Hepatocyte (in vitro differentiated cells): ENCODE measurements around the gene NFILZ. TPM values are rescaled to one million over a fixed set of nuclear protein-coding genes. Genes with fewer than 3 reads are reported as not detected.

Source experiments
- DNase-seq: peaks from one replicate; pipeline ENCODE4 v3.0.0-alpha.2; 2016; ENCODE audit warnings: low spot score
- H2AFZ ChIP-seq: fragments of 200-600 bp; sonication (generic); 2 replicates; pipeline ENCODE4 v1.6.0; 2016; ENCODE audit warnings: antibody characterized with exemption, mild to moderate bottlenecking
- H3K27ac ChIP-seq: fragments of 200-600 bp; sonication (generic); 2 replicates; pipeline ENCODE4 v1.5.1; 2016; ENCODE audit warnings: mild to moderate bottlenecking
- H3K27me3 ChIP-seq: fragments of 200-600 bp; sonication (generic); 2 replicates; pipeline ENCODE4 v1.6.1; 2016
- H3K36me3 ChIP-seq: fragments of 200-600 bp; sonication (generic); replicated peaks from 2 replicates; pipeline ENCODE4 v1.5.1; 2016; ENCODE audit warnings: low read depth; ENCODE audit not compliant: insufficient read depth
- H3K4me1 ChIP-seq: fragments of 200-600 bp; sonication (generic); 2 replicates; pipeline ENCODE4 v1.5.1; 2016; ENCODE audit warnings: mild to moderate bottlenecking, moderate library complexity; ENCODE audit not compliant: insufficient read depth
- H3K4me2 ChIP-seq: fragments of 200-600 bp; sonication (generic); 2 replicates; pipeline ENCODE4 v1.6.0; 2016
- H3K4me3 ChIP-seq: fragments of 200-600 bp; sonication (generic); 2 replicates; pipeline ENCODE4 v1.5.1; 2016; ENCODE audit warnings: mild to moderate bottlenecking
- H3K79me2 ChIP-seq: fragments of 200-600 bp; sonication (generic); 2 replicates; pipeline ENCODE4 v1.6.0; 2017; ENCODE audit warnings: mild to moderate bottlenecking
- H3K9me2 ChIP-seq: fragments of 200-600 bp; sonication (generic); replicated peaks from 2 replicates; pipeline ENCODE4 v1.6.0; 2017; ENCODE audit warnings: mild to moderate bottlenecking; ENCODE audit not compliant: insufficient read depth
- H3K9me3 ChIP-seq: fragments of 200-600 bp; sonication (generic); 2 replicates; pipeline ENCODE4 v1.5.1; 2016; ENCODE audit warnings: low read depth, mild to moderate bottlenecking
- H4K20me1 ChIP-seq: fragments of 200-600 bp; sonication (generic); 2 replicates; pipeline ENCODE4 v1.6.0; 2016; ENCODE audit warnings: mild to moderate bottlenecking; ENCODE audit not compliant: insufficient read depth, poor library complexity, severe bottlenecking
- CTCF ChIP-seq: fragments of 200-600 bp; sonication (generic); IDR thresholded peaks from 2 replicates; pipeline ENCODE4 v1.5.1; 2016; ENCODE audit warnings: antibody characterized with exemption, mild to moderate bottlenecking; ENCODE audit not compliant: poor library complexity
- EZH2 ChIP-seq: fragments of 200-600 bp; sonication (generic); IDR thresholded peaks from 2 replicates; pipeline ENCODE4 v1.6.1; 2016; ENCODE audit warnings: antibody characterized with exemption, mild to moderate bottlenecking, borderline replicate concordance
- EZH2phosphoT487 ChIP-seq: fragments of 200-600 bp; sonication (generic); IDR thresholded peaks from one replicate; pipeline ENCODE4 v1.6.1; 2018; ENCODE audit warnings: antibody characterized with exemption, mild to moderate bottlenecking, low read depth, moderate library complexity; ENCODE audit not compliant: unreplicated experiment, severe bottlenecking
- WGBS: methylation state at CpG from one replicate; pipeline ENCODE4 v1.1.6; 2016; ENCODE audit warnings: low lambda C conversion rate; ENCODE audit errors: missing lambda C conversion rate; 5-methylcytosine and 5-hydroxymethylcytosine counted together
- polyA plus RNA-seq: library from polyadenylated mRNA; unstranded; fragments of >200 nt; fragmentation: Nextera tagmentation; extraction: Ambion mirVana; gene quantifications from 2 replicates; pipeline ENCODE4 v1.2.1, GENCODE V29; 2016
- total RNA-seq: library from RNA; depleted of rRNA; stranded (reverse); fragments of >200 nt; gene quantifications from 2 replicates; pipeline ENCODE4 v1.2.3, GENCODE V29; 2014

The NFILZ gene
- total and polyA plus RNA-seq, 2 experiments from 2014 or later: not detected

GRCh38 chr19:8592231-8593009, 38.0 kb upstream of the NFILZ start:
- Histone ChIP-seq H3K36me3 (no peaks in the 10 kb centered on the region), H2AFZ (peak overlapping the region; percentile 12), H3K27me3 (no peaks in the 10 kb centered on the region), H3K4me3 (peak overlapping the region; percentile 20), H3K4me2 (peak overlapping the region; percentile 86), H3K9me3 (no peaks in the 10 kb centered on the region), H3K27ac (no peak overlapping the region), H3K79me2 (no peaks in the 10 kb centered on the region), H3K9me2 (no peaks in the 10 kb centered on the region), H3K4me1 (peaks cover 3% of the 10 kb centered on the region), H4K20me1 (no peaks in the 10 kb centered on the region)
- WGBS: 4% methylated on average over 36 of the region's 55 CpGs
- no peak for TF ChIP-seq EZH2phosphoT487
- TF ChIP-seq EZH2: no peak
- TF ChIP-seq CTCF: no peak
- DNase-seq: peak; percentile 99

GRCh38 chr19:8593931-8594330, 36.5 kb upstream of the NFILZ start:
- no peak overlapping the region for H2AFZ ChIP-seq
- H3K27me3 ChIP-seq: no peaks in the 10 kb centered on the region
- no peaks in the 10 kb centered on the region for H4K20me1 ChIP-seq
- no peak overlapping the region for H3K4me3 ChIP-seq
- no peaks in the 10 kb centered on the region for H3K36me3 ChIP-seq
- no peak overlapping the region for H3K27ac ChIP-seq
- 94% methylated on average over 2 of the region's 2 CpGs for WGBS
- H3K9me3 ChIP-seq: no peaks in the 10 kb centered on the region
- TF ChIP-seq CTCF: peak; percentile 16
- no peak for TF ChIP-seq EZH2
- TF ChIP-seq EZH2phosphoT487: no peak
- no peak overlapping the region for H3K4me2 ChIP-seq
- H3K9me2 ChIP-seq: no peaks in the 10 kb centered on the region
- H3K79me2 ChIP-seq: no peaks in the 10 kb centered on the region
- peaks cover 3% of the 10 kb centered on the region for H3K4me1 ChIP-seq
- no peak for DNase-seq

GRCh38 chr19:8595651-8596050, 34.8 kb upstream of the NFILZ start:
- Histone ChIP-seq H2AFZ (no peak overlapping the region), H3K27ac (no peak overlapping the region), H4K20me1 (no peaks in the 10 kb centered on the region), H3K4me2 (no peak overlapping the region), H3K27me3 (no peaks in the 10 kb centered on the region), H3K79me2 (no peaks in the 10 kb centered on the region), H3K36me3 (no peaks in the 10 kb centered on the region), H3K4me3 (no peak overlapping the region), H3K4me1 (peaks cover 3% of the 10 kb centered on the region), H3K9me3 (no peaks in the 10 kb centered on the region), H3K9me2 (no peaks in the 10 kb centered on the region)
- no peak for DNase-seq
- TF ChIP-seq EZH2phosphoT487: no peak
- TF ChIP-seq EZH2: no peak
- no peak for TF ChIP-seq CTCF
- 93% methylated on average over 14 of the region's 15 CpGs for WGBS
